Heart left ventricle (tissue), 16 donors: Measurements from ENCODE around the gene PKN1. TPM values are rescaled to one million over a fixed set of nuclear protein-coding genes. Genes with fewer than 3 reads are reported as not detected.
A peak's percentile ranks its signal among the peaks of the same experiment; 100 is the strongest.

Experiments used
- ATAC-seq, 4 donors: fragments of 200-7000 bp; cut with Tn5 transposase; one replicate each; pipeline ENCODE4 v1.9.1; 2020 to 2022; ENCODE audit warnings: moderate library complexity in 4 of 4, mild to moderate bottlenecking in 3 of 4, moderate number of reproducible peaks in 1 of 4
- DNase-seq, 5 donors: peaks; one replicate each; pipeline ENCODE4 v3.0.0-alpha.2; 2020
- H3K27ac ChIP-seq, 12 donors: fragments of 200-600 bp; sonication (generic) in 4 of 12; one replicate each; pipeline versions ENCODE4 v1.5.0 to v1.8.0; 2016 to 2022; ENCODE audit warnings: mild to moderate bottlenecking in 2 of 12
- H3K27me3 ChIP-seq, 9 donors: fragments of 200-600 bp; sonication (generic) in 2 of 9; one replicate each; pipeline versions ENCODE4 v1.5.1 to v1.8.0; 2016 to 2022; ENCODE audit warnings: mild to moderate bottlenecking in 3 of 9
- H3K36me3 ChIP-seq, 9 donors: fragments of 200-600 bp; sonication (generic) in 2 of 9; one replicate each; pipeline versions ENCODE4 v1.5.0 to v1.8.0; 2018 to 2022; ENCODE audit warnings: mild to moderate bottlenecking in 2 of 9
- H3K4me1 ChIP-seq, 12 donors: fragments of 200-600 bp; sonication (generic) in 4 of 12; one replicate each; pipeline versions ENCODE4 v1.5.0 to v1.8.0; 2016 to 2022; ENCODE audit warnings: mild to moderate bottlenecking in 3 of 12
- H3K4me3 ChIP-seq, 12 donors: fragments of 200-600 bp; sonication (generic) in 4 of 12; one replicate each; pipeline versions ENCODE4 v1.5.0 to v1.8.0; 2017 to 2022; ENCODE audit warnings: mild to moderate bottlenecking in 9 of 12, moderate library complexity in 4 of 12
- H3K9me3 ChIP-seq, 12 donors: fragments of 200-600 bp; sonication (generic) in 4 of 12; one replicate each; pipeline versions ENCODE4 v1.5.0 to v1.8.0; 2016 to 2022; ENCODE audit warnings: mild to moderate bottlenecking in 1 of 12
- POLR2A ChIP-seq, 2 donors: fragments of 450-650 bp; IDR thresholded peaks; one replicate each; pipeline ENCODE4 v1.6.1; 2017; ENCODE audit warnings: antibody characterized with exemption in 2 of 2, mild to moderate bottlenecking in 2 of 2, moderate library complexity in 2 of 2
- WGBS, 4 donors: extraction: QIAGEN DNeasy Blood & Tissue Kit in 2 of 4; methylation state at CpG; one replicate each; pipeline versions ENCODE4 v1.1.5 to v1.1.7; 2013 to 2018; 5-methylcytosine and 5-hydroxymethylcytosine counted together
- intact Hi-C, 10 donors: fragments of 100-400 bp; cut with DNase I; formaldehyde crosslinking; loops; one replicate each; pipeline versions ENCODE4 v1.11.1 to v1.14.2; 2022
- polyA plus RNA-seq, 2 donors: library from polyadenylated mRNA; stranded (reverse); fragments of 200-250 nt; gene quantifications; one replicate each; pipeline ENCODE4 v1.2.3, GENCODE V29; 2013
- total RNA-seq, 9 donors: library from RNA; depleted of rRNA in 2 of 9; stranded (reverse); fragments of >200 nt in 2 of 9; fragmentation: NEBNext Ultra II Directional in 3 of 9; extraction: Animal tissue kit (Norgen Biotek cat#: 25700) in 3 of 9; gene quantifications; one replicate each; pipeline versions ENCODE4 v1.1.0 to v1.2.4, GENCODE V29; 2016 to 2023
- TF ChIP-seq, protein P1 (sequence below), 12 donors: fragments of 200-600 bp; sonication (generic) in 4 of 12; IDR thresholded peaks; one replicate each; pipeline versions ENCODE4 v1.5.0 to v1.8.0; 2018 to 2022; ENCODE audit warnings: antibody characterized with exemption in 12 of 12, mild to moderate bottlenecking in 5 of 12
- donor health status: ischemic (EF 13 %, LVEDD 7.1; RV severe dilation, severe dysfunction).
- donor health status: healthy with polysubstance abuse.
- donor health status: DM: no; HTN: yes; CAD: no.
- donor health status: DM: no; HTN: no; CAD: no.
- donor health status: ischemic (EF 25% LVEDD 6.9; RV normal size, moderate dysfunction).
- donor health status: ischemic (EF 25% LVEDD 5.7; RV mildly dilated, moderate dysfunction).
- donor health status: healthy.
- donor health status: DM: yes; HTN: yes; CAD: no.
- donor health status: ischemic (EF 35%, LVEDD 5.7; RV mildly dilated, moderate dysfunction).
- donor health status: nonischemic (EF 11% LVEDD 7.7; RV severe dilation, severe dysfunction).
- donor health status: DM: yes; HTN: yes; CAD: no.
- donor health status: PGD.
- donor health status: ischemic (EF 29% LVEDD 5.4; RV normal size, mild dysfunction).
- donor health status: nonischemic (EF 23%, LVEDD 6.1; RV moderate dilation, normal function).

Gene PKN1
- total and polyA plus RNA-seq, 11 donors = 109 to 206 (median 131) TPM

GRCh38 chr19:14476673-14477401, 43.7 kb downstream of the PKN1 start:
- Histone ChIP-seq H3K9me3 (no peaks in the 10 kb centered on the region), H3K4me1 (peaks cover 4 to 55% (median 24%) of the 10 kb centered on the region in 12 donors), H3K27me3 (peaks cover 0 to 39% (median 16%) of the 10 kb centered on the region in 9 donors), H3K36me3 (peaks cover 0 to 40% (median 28%) of the 10 kb centered on the region in 9 donors), H3K27ac (peak overlapping the region in 1 of 12 donors; percentile 16), H3K4me3 (no peak overlapping the region)
- WGBS, 4 donors = 64 to 71% (median 66%) methylated on average over 26 of the region's 26 CpGs
- DNase-seq (peak in 2 of 5 donors; percentile 40 to 51), ATAC-seq (peak; percentile 15 to 33 (median 21))
- intact Hi-C loops = loop anchor here in 7 of 10 donors (5.0 to 10.0 kb wide), 6 partner anchors 35 to 342 kb away; partner anchors contain the start of gene ASF1B (in 1 of the 7)
- TF ChIP-seq POLR2A (IDR thresholded peaks at IDR 0.05) = no peak
- TF ChIP-seq, protein P1, sequence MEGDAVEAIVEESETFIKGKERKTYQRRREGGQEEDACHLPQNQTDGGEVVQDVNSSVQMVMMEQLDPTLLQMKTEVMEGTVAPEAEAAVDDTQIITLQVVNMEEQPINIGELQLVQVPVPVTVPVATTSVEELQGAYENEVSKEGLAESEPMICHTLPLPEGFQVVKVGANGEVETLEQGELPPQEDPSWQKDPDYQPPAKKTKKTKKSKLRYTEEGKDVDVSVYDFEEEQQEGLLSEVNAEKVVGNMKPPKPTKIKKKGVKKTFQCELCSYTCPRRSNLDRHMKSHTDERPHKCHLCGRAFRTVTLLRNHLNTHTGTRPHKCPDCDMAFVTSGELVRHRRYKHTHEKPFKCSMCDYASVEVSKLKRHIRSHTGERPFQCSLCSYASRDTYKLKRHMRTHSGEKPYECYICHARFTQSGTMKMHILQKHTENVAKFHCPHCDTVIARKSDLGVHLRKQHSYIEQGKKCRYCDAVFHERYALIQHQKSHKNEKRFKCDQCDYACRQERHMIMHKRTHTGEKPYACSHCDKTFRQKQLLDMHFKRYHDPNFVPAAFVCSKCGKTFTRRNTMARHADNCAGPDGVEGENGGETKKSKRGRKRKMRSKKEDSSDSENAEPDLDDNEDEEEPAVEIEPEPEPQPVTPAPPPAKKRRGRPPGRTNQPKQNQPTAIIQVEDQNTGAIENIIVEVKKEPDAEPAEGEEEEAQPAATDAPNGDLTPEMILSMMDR (IDR thresholded peaks at IDR 0.05) = no peak

DNA sequence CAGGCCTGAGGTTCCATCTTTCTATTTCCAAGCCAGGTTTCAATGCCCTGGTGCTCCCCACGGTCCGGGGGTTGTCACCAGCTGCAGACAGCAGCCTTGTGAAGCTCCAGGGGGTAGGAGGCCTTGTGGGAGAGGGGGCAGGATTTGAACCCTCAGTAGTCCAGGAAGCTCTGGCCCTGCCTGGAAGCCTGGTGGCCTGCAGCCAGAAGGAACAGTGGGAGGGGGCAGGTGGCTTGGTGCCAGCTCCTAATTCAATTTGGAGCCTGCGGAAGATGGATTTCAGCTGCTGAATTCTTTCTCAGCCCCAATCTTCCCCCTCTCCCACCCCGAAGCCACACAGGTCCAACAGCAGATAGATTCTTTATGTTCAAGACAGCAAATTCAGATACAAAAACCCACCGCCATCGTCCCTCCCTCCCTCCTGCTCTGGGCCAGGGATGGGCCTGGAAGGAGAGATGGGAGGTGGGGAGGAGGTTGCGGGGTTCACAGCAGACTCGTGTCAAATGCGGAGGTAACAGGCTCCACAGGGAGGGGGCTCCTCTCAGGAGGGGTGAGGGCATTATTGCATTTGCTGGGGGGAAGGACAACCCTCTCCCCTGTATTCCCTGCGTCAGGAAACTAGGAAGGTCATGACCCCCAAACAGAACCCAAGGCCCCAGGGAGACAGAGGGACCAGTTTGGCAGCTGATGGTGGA, 44.5 kb downstream of the PKN1 start:
- Histone ChIP-seq H3K27me3 (peaks cover 0 to 35% (median 16%) of the 10 kb centered on the region in 9 donors), H3K27ac (peak overlapping the region in 3 of 12 donors; percentile 16 to 43 (median 30)), H3K4me1 (peaks cover 1 to 47% (median 19%) of the 10 kb centered on the region in 12 donors), H3K4me3 (no peak overlapping the region), H3K36me3 (peaks cover 0 to 48% (median 32%) of the 10 kb centered on the region in 9 donors), H3K9me3 (no peaks in the 10 kb centered on the region)
- DNase-seq = peak in 1 of 5 donors; percentile 20
- ATAC-seq = no peak
- intact Hi-C loops = loop anchor here in 7 of 10 donors (5.0 to 10.0 kb wide), 6 partner anchors 35 to 343 kb away; partner anchors contain the start of gene ASF1B (in 1 of the 7)
- TF ChIP-seq, protein P1 (IDR thresholded peaks at IDR 0.05) = no peak
- TF ChIP-seq POLR2A (IDR thresholded peaks at IDR 0.05) = no peak
- WGBS, 4 donors = 64 to 84% (median 67%) methylated on average over 10 of the region's 10 CpGs

- DNase-seq (no peak), ATAC-seq (no peak)
- H3K4me3 ChIP-seq = no peak overlapping the region
- intact Hi-C loops = loop anchor here in 7 of 10 donors (5.0 to 10.0 kb wide), 6 partner anchors 36 to 343 kb away; partner anchors contain the start of gene ASF1B (in 1 of the 7)
- WGBS, 4 donors = 74 to 84% (median 82%) methylated on average over 7 to 24 of the region's 24 CpGs
- H3K27me3 ChIP-seq = peaks cover 0 to 29% (median 16%) of the 10 kb centered on the region in 9 donors
- H3K36me3 ChIP-seq = peaks cover 0 to 52% (median 35%) of the 10 kb centered on the region in 9 donors
- no peaks in the 10 kb centered on the region for H3K9me3 ChIP-seq
- H3K27ac ChIP-seq = no peak overlapping the region
- no peak for TF ChIP-seq POLR2A (IDR thresholded peaks at IDR 0.05)
- TF ChIP-seq, protein P1 (IDR thresholded peaks at IDR 0.05) = no peak
- peaks cover 0 to 42% (median 17%) of the 10 kb centered on the region in 12 donors for H3K4me1 ChIP-seq
Observed at GRCh38 chr19:14478113-14478545, 45.0 kb downstream of the PKN1 start.
